Daoy (cell line): ENCODE measurements around the gene COBL. TPM values are rescaled to one million over a fixed set of nuclear protein-coding genes. Genes with fewer than 3 reads are reported as not detected.

Experiments
- DNase-seq: peaks from one replicate; pipeline ENCODE4 v3.0.0-alpha.2; 2015; ENCODE audit warnings: low read depth
- total RNA-seq: library from RNA; depleted of rRNA; stranded (reverse); fragments of >200 nt; shearing (Covaris generic); gene quantifications from 2 replicates; pipeline ENCODE4 v1.2.3, GENCODE V29; 2014

COBL gene
- total RNA-seq, 1 experiment from 2014 or later: 4.6 TPM

DNA sequence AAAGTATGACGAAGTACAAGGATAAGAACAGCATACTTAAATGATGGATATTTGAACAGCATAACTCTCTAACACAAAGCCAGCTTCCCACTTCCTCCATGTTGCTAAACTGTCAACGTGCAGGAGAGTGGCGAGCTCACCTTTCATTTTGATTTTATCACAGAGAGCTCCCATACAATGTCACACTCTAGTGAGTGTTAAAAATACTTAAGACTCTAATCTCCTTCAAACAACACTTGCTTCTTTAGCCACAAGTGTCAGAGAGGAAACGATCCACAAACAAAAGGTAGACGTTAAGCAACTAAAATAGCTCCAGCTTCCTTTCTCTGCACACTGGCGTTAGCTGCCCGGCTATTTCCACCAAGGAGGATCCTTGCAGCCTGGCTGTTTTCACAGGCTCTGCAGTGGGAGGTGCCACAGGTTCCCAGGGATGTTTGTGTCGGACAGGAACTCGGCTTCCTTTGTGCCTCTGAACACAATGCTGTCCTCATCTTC, 194.6 kb downstream of the COBL start:
- no peak for DNase-seq

DNA sequence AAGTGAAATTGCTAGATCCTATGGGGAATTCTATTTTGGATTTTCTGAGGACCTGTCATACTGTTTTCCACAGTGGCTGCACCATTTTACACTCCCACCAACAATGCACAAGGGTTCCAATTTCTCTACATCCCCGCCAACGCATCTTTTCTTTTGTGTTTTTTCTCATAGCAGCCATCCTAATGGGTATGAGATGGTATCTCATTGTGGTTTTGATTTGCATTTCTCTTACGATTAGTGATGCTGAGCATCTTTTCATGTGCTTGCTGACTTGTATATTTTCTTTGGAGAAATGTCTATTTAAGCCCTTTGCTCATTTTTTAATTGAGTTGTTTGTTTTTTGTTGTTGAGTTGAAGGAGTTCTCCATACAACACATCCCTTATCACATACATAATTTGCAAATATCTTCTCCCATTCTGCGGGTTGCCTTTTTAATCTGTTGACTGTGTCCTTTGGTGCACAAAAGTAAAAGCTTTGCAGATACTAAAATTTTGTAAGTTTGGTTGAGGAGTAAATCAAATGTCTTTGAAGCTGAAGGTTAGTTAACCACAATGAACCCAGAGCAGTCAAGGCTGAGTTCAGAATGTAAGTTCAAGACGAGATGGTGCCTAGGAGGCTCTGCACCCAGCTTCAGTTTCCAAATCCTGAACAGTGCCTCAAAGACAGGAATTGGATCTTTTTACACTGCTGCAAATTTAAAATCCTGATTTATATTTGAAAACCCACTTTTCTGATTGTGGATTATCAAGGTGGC, 195.4 kb downstream of the COBL start:
- no peak for DNase-seq

- no peak for DNase-seq
Measured at GRCh38 chr7:51118628-51119027, 198.0 kb downstream of the COBL start.

DNA sequence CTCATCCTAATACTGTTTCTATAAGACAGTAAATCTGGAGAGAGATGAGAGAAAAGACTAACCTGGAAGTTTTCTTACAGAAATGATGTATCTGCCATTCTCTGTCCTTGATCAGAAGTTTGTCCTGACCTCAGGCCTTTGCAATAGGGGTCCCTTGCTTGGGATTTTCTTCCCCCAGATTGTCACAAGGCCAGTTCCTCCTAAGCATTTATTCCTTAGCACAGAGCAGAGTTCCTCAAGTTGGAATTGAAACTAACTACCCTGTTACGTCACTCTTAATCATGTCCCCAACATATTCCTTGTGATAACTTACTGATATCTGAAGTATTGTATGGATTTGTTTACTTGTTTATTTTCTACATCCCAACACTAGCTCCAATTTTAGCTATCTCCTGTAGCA, 202.1 kb downstream of the COBL start:
- DNase-seq: no peak

DNA sequence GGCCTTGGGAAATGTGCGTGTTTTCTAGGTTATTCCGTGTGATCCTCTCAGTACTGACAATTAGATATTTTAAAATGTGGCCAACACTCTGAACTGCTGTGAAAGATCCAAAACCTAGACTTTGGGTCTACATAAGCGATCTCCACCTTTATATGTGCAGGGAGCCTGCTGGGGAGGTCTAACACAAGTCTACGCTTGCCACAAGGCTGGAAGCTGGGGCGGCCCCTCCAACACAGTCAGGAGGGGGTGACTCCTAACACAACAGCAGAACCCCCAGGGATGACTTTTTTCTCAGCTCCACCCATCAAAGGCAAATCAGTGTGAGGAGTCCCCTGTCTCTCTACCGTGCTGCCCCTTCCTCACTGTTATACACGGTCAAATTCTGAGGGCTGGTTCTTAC, 202.6 kb downstream of the COBL start:
- no peak for DNase-seq

GRCh38 chr7:51113560-51113959, 203.0 kb downstream of the COBL start:
- DNase-seq: no peak

DNA sequence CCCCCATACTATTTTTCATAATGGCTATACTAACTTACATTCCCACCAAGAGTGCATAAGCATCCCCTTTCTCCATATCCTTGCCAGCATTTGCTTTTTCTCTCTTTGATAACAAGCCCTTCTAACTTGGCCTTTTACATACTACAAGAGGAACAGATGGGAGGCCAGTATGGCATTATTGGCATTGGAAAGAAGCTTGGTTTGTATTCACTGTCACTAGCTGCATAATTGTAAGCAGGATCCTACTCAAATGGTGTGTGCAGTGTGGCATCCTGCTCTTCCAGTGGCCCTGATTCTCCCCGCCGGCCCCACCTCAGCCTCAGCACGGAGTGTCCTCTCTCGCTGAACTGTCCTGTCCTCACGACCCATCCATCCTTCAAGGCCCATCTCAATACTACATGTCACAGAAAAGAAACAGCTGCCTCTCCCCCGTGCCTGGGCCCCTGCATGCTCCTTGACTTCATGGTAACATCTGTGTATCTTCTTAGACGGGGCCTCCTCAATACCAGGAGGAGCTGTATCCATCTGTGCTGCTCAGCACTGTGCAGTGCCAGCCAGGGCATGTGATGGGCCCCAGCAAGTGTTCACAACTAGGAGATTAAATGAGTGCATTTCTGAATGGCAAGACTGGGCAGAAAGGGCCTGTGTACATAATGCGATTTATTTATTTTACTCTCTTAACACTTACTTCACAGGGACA, 205.2 kb downstream of the COBL start:
- no peak for DNase-seq

GRCh38 chr7:51108134-51108533, 208.5 kb downstream of the COBL start:
- no peak for DNase-seq

GRCh38 chr7:51104278-51104677, 212.3 kb downstream of the COBL start:
- DNase-seq: no peak

DNA sequence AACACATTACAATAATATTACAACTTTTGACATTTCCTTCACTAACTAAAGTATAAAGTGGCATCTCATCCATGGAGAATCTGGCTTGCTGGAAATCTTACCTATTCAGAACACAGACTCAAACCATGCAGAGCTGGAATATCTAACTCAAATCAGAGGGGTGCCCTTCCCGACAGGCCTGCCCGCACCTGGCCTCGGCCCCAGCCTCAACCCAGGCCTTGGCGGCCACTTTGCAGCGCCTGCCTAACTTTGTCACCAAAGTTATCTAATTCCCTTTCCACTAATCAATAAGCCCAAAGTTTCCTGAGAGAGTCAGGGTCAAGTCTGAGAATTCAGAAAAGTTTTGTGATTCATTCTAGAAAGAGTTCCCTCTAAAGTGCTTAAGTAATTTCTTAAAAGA, 212.9 kb downstream of the COBL start:
- DNase-seq: no peak

GRCh38 chr7:51102828-51103227, 213.8 kb downstream of the COBL start:
- peak; percentile 46 for DNase-seq

GRCh38 chr7:51101111-51101757, 215.4 kb downstream of the COBL start:
- DNase-seq: no peak

DNA sequence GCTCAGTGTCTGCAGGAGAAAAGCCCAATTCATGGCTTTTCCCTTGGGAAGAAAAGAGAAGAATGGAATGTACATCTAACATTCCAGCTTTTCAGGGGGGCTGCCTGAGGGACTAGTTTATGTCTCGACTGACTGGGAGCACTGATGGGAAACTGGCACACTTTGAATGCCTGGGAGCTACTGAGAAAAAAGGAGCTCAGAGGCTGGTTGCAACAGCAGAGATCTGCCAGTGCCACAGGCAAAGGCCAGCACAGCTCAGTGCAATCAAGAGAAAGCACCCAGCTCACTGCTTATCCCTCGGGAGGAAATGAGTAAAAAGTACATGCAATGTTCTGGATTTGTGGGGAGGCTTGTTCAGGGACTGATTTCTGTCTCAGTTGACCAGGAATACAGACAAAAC, 226.2 kb downstream of the COBL start:
- DNase-seq: no peak

DNA sequence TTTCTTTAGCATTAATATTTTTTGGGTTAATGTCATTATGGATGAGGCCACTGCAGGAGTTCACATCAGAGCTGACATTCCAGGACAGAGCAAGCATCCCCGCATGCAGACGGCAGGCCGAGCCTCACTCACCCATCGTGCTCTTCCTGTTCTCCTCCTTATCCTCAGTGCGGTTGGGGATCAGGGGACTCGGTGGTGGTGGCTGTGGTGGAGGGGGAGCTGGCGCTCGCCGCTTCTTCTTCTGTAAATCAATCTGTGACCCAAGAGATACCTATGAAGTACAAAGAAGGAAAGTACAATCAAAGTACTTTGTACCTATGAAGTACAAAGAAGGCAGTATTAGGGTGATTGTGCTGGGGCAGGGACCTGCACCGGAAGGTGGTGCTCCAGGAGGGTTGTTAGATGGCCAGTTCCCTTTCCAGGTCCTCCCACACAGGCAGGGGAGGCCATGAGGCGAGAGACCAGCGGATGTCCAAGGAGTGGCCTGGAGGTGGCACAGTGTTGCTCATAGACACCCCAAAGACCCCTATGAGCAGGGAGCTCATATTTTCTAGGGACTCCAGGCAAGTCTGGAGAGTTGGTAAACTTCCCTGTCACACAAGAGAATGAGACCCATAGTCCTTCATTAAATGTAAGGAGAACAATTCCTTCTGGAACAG, 231.4 kb downstream of the COBL start:
- DNase-seq: no peak

DNA sequence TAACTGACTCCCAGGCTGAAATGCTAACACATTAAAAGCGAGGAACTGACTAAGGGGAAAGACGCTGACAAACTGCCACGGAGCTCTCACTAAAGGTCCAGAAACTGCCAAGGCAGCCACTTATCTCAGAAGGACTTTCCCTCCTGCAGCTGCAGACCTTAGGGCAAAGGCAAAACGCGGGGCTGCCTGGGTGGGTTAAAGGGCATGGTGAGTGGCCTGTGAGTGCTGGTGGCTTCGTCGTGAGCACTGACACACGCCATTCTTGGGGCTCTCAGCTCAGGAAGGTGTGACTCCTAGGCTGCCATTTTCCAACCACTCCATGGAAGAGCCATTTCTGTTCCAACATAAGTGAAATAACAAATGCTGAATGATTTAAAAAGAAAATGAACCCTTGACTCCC, 232.5 kb downstream of the COBL start:
- no peak for DNase-seq

DNA sequence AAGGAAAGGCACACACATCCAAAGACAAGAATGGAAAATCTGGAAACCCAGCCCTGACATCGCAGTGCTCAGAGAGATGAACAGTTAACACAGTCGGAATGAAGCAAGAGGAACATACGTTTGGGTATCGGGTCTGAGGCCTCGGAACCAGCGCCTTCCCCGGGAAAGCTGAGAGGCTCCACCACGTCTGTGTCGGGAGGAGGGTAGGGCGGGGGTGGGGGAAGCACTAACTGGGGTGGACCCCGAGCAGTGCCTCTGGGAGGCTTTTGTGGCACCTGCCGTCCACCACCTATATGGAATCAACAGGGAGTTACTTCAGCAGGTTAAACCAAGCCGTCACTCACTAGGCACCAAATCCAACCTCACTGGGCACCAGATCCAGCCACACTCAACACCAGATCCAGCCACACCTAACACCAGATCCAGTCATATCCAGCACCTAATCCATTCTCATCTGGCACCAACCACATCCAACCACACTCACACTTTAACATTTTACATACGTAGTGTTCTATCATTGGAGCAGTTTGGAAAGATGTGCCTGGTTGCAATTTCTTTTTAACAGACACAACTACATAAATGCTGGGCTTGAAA, 233.6 kb downstream of the COBL start:
- DNase-seq: no peak

- DNase-seq: no peak
Measured at GRCh38 chr7:51082096-51082840, 234.3 kb downstream of the COBL start.

GRCh38 chr7:51081270-51081890, 235.2 kb downstream of the COBL start:
- no peak for DNase-seq

- no peak for DNase-seq
Measured at GRCh38 chr7:51080622-51081269, 235.9 kb downstream of the COBL start.

DNA sequence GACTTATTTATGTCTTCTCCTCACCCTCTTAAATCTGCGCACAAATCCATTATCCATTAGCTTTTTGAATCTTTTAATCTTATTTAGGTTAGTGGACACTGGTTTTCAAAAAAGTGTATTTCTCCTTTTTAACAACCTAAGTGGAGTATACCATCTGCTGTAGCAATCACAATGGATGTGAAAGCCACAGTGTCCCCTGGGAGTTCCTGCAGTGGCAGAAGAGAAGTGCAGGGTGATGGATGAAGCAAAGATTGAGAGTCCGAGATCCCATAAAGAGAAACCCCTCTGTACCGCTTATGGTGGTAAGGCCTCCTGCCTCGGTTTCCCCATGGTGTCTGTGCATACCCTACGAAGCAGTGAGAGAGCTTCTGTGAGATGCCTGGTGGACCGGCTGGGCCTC, 236.4 kb downstream of the COBL start:
- DNase-seq: no peak
